Skeletal muscle tissue (tissue), 4 donors: ENCODE data around the gene MAP1LC3B. TPM values are rescaled to one million over a fixed set of nuclear protein-coding genes. Genes with fewer than 3 reads are reported as not detected.

Source experiments
- H3K27ac ChIP-seq: one replicate; pipeline ENCODE4 v1.7.0; 2013; ENCODE audit warnings: mild to moderate bottlenecking, low read depth, low read length, inconsistent platforms
- H3K27me3 ChIP-seq, 3 donors: one replicate each; pipeline ENCODE4 v1.7.0; 2013; ENCODE audit warnings: low read length in 3 of 3; ENCODE audit not compliant: control insufficient read depth in 3 of 3, insufficient read depth in 3 of 3
- H3K36me3 ChIP-seq, 3 donors: one replicate each; pipeline ENCODE4 v1.7.0; 2013; ENCODE audit warnings: low read length in 3 of 3; ENCODE audit not compliant: control insufficient read depth in 3 of 3, insufficient read depth in 3 of 3
- H3K4me1 ChIP-seq, 3 donors: one replicate each; pipeline ENCODE4 v1.7.0; 2013; ENCODE audit warnings: low read length in 3 of 3, mild to moderate bottlenecking in 3 of 3; ENCODE audit not compliant: control insufficient read depth in 3 of 3, insufficient read depth in 3 of 3
- H3K4me3 ChIP-seq, 3 donors: one replicate each; pipeline ENCODE4 v1.7.0; 2013; ENCODE audit warnings: low read length in 3 of 3
- H3K9ac ChIP-seq, 3 donors: one replicate each; pipeline ENCODE4 v1.7.0; 2013; ENCODE audit warnings: low read length in 3 of 3, mild to moderate bottlenecking in 3 of 3, moderate library complexity in 2 of 3, low read depth in 1 of 3
- H3K9me3 ChIP-seq, 3 donors: one replicate each; pipeline ENCODE4 v1.7.0; 2013; ENCODE audit warnings: low read length in 3 of 3; ENCODE audit not compliant: control insufficient read depth in 3 of 3
- total RNA-seq: library from RNA; depleted of rRNA; stranded (reverse); fragments of >200 nt; gene quantifications from one replicate; pipeline ENCODE4 v1.2.3, GENCODE V29; 2014
- donor health status: Osteomylitis.

The MAP1LC3B gene
- total RNA-seq, 1 donor from 2014 or later = 20.9 TPM

GRCh38 chr16:87347932-87348615, 44.1 kb upstream of the MAP1LC3B start:
- no peak overlapping the region for H3K9ac ChIP-seq
- H3K4me3 ChIP-seq = no peak overlapping the region
- H3K4me1 ChIP-seq = peaks cover 7 to 24% (median 21%) of the 10 kb centered on the region in 3 donors
- H3K36me3 ChIP-seq = peaks cover 25 to 44% (median 33%) of the 10 kb centered on the region in 3 donors
- H3K9me3 ChIP-seq = no peaks in the 10 kb centered on the region
- no peaks in the 10 kb centered on the region for H3K27me3 ChIP-seq
- H3K27ac ChIP-seq = no peak overlapping the region

- H3K27me3 ChIP-seq = no peaks in the 10 kb centered on the region
- H3K36me3 ChIP-seq = peaks cover 21 to 40% (median 29%) of the 10 kb centered on the region in 3 donors
- no peaks in the 10 kb centered on the region for H3K9me3 ChIP-seq
- no peak overlapping the region for H3K27ac ChIP-seq
- H3K4me3 ChIP-seq = no peak overlapping the region
- peaks cover 7 to 24% (median 21%) of the 10 kb centered on the region in 3 donors for H3K4me1 ChIP-seq
- H3K9ac ChIP-seq = no peak overlapping the region
Observed at GRCh38 chr16:87348616-87349157, 43.4 kb upstream of the MAP1LC3B start.

- no peak overlapping the region for H3K4me3 ChIP-seq
- H3K9me3 ChIP-seq = no peaks in the 10 kb centered on the region
- no peaks in the 10 kb centered on the region for H3K27me3 ChIP-seq
- H3K4me1 ChIP-seq = peaks cover 7 to 24% (median 20%) of the 10 kb centered on the region in 3 donors
- H3K9ac ChIP-seq = no peak overlapping the region
- H3K27ac ChIP-seq = no peak overlapping the region
- peaks cover 18 to 35% (median 23%) of the 10 kb centered on the region in 3 donors for H3K36me3 ChIP-seq
Observed at GRCh38 chr16:87350031-87350430, 42.1 kb upstream of the MAP1LC3B start.

- H3K4me1 ChIP-seq = peaks cover 7 to 20% (median 17%) of the 10 kb centered on the region in 3 donors
- peak overlapping the region in 1 of 3 donors; percentile 68 for H3K9ac ChIP-seq
- peak overlapping the region; percentile 21 for H3K27ac ChIP-seq
- H3K36me3 ChIP-seq = peaks cover 18 to 37% (median 20%) of the 10 kb centered on the region in 3 donors
- H3K27me3 ChIP-seq = no peaks in the 10 kb centered on the region
- no peaks in the 10 kb centered on the region for H3K9me3 ChIP-seq
- no peak overlapping the region for H3K4me3 ChIP-seq
Observed at GRCh38 chr16:87350681-87351319, 41.3 kb upstream of the MAP1LC3B start.

- Histone ChIP-seq H3K9ac (peak overlapping the region in 1 of 3 donors; percentile 68), H3K4me1 (peaks cover 7 to 20% (median 17%) of the 10 kb centered on the region in 3 donors), H3K4me3 (no peak overlapping the region), H3K27ac (peak overlapping the region; percentile 21), H3K9me3 (no peaks in the 10 kb centered on the region), H3K36me3 (peaks cover 16 to 32% (median 18%) of the 10 kb centered on the region in 3 donors), H3K27me3 (no peaks in the 10 kb centered on the region)
Observed at GRCh38 chr16:87351320-87351698, 40.8 kb upstream of the MAP1LC3B start.

GRCh38 chr16:87352818-87353217, 39.3 kb upstream of the MAP1LC3B start:
- H3K4me3 ChIP-seq = no peak overlapping the region
- no peak overlapping the region for H3K27ac ChIP-seq
- H3K9me3 ChIP-seq = no peaks in the 10 kb centered on the region
- H3K4me1 ChIP-seq = peaks cover 8 to 28% (median 22%) of the 10 kb centered on the region in 3 donors
- H3K27me3 ChIP-seq = no peaks in the 10 kb centered on the region
- peaks cover 11 to 23% (median 14%) of the 10 kb centered on the region in 3 donors for H3K36me3 ChIP-seq
- no peak overlapping the region for H3K9ac ChIP-seq

GRCh38 chr16:87353613-87354012, 38.5 kb upstream of the MAP1LC3B start:
- H3K4me1 ChIP-seq = peaks cover 16 to 36% (median 29%) of the 10 kb centered on the region in 3 donors
- H3K4me3 ChIP-seq = no peak overlapping the region
- H3K27ac ChIP-seq = no peak overlapping the region
- H3K9me3 ChIP-seq = no peaks in the 10 kb centered on the region
- H3K36me3 ChIP-seq = peaks cover 13 to 23% (median 19%) of the 10 kb centered on the region in 3 donors
- H3K9ac ChIP-seq = no peak overlapping the region
- no peaks in the 10 kb centered on the region for H3K27me3 ChIP-seq

GRCh38 chr16:87356491-87356853, 35.7 kb upstream of the MAP1LC3B start:
- Histone ChIP-seq H3K9ac (no peak overlapping the region), H3K36me3 (peaks cover 20 to 36% (median 32%) of the 10 kb centered on the region in 3 donors), H3K4me3 (no peak overlapping the region), H3K4me1 (peaks cover 31 to 48% (median 41%) of the 10 kb centered on the region in 3 donors), H3K9me3 (no peaks in the 10 kb centered on the region), H3K27ac (no peak overlapping the region), H3K27me3 (no peaks in the 10 kb centered on the region)

GRCh38 chr16:87358250-87358649, 33.9 kb upstream of the MAP1LC3B start:
- H3K9ac ChIP-seq = peak overlapping the region in 2 of 3 donors; percentile 34 to 66
- H3K9me3 ChIP-seq = no peaks in the 10 kb centered on the region
- peaks cover 39 to 59% (median 55%) of the 10 kb centered on the region in 3 donors for H3K4me1 ChIP-seq
- H3K27me3 ChIP-seq = no peaks in the 10 kb centered on the region
- no peak overlapping the region for H3K4me3 ChIP-seq
- H3K27ac ChIP-seq = peak overlapping the region; percentile 74
- H3K36me3 ChIP-seq = peaks cover 24 to 37% (median 36%) of the 10 kb centered on the region in 3 donors

- Histone ChIP-seq H3K36me3 (peaks cover 24 to 36% (median 33%) of the 10 kb centered on the region in 3 donors), H3K4me1 (peaks cover 43 to 63% (median 58%) of the 10 kb centered on the region in 3 donors), H3K27me3 (no peaks in the 10 kb centered on the region), H3K9me3 (no peaks in the 10 kb centered on the region), H3K9ac (peak overlapping the region in 2 of 3 donors; percentile 12 to 66), H3K27ac (peak overlapping the region; percentile 74), H3K4me3 (no peak overlapping the region)
Observed at GRCh38 chr16:87358696-87359095, 33.4 kb upstream of the MAP1LC3B start.
